HepG2 (cell line): ENCODE data around the gene SH3BP5. TPM values are rescaled to one million over a fixed set of nuclear protein-coding genes. Genes with fewer than 3 reads are reported as not detected.

Experiments
- ADNP ChIP-seq: sonication (generic); formaldehyde crosslinking; IDR thresholded peaks from 2 replicates; pipeline ENCODE4 v1.4.0; 2020; ENCODE audit warnings: missing genetic modification reagents
- MIER2 ChIP-seq: IDR thresholded peaks from 2 replicates; pipeline ENCODE4 v1.6.1; 2016; ENCODE audit warnings: missing biosample characterization, missing genetic modification reagents
- NFRKB ChIP-seq: fragments of 450-650 bp; IDR thresholded peaks from 2 replicates; pipeline ENCODE4 v1.6.1; 2017
- NONO ChIP-seq, 2 experiments: fragments of 450-650 bp in 1 of 2; sonication (generic) in 1 of 2; formaldehyde crosslinking in 1 of 2; IDR thresholded peaks in 1 of 2; conservative IDR thresholded peaks in 1 of 2; 2 replicates each; pipeline versions ENCODE4 v1.6.1 to v1.8.0; 2017 to 2022; ENCODE audit warnings: mild to moderate bottlenecking in 1 of 2, missing genetic modification reagents in 1 of 2, moderate library complexity in 1 of 2
- RARG ChIP-seq: sonication (generic); formaldehyde crosslinking; IDR thresholded peaks from 2 replicates; pipeline ENCODE4 v1.4.0; 2020; ENCODE audit warnings: low read depth, mild to moderate bottlenecking, missing genetic modification reagents
- ZNF24 ChIP-seq: fragments of 450-650 bp; IDR thresholded peaks from 2 replicates; pipeline ENCODE4 v1.6.1; 2017; ENCODE audit warnings: antibody characterized with exemption, mild to moderate bottlenecking
- ZNF318 ChIP-seq: sonication (generic); formaldehyde crosslinking; IDR thresholded peaks from 2 replicates; pipeline ENCODE4 v1.4.0; 2020; ENCODE audit warnings: mild to moderate bottlenecking, missing genetic modification reagents
- ZNF724P ChIP-seq: sonication (generic); formaldehyde crosslinking; IDR thresholded peaks from 2 replicates; pipeline ENCODE4 v1.8.0; 2022; ENCODE audit warnings: missing genetic modification reagents, borderline replicate concordance
- ZSCAN31 ChIP-seq: sonication (generic); formaldehyde crosslinking; IDR thresholded peaks from 2 replicates; pipeline ENCODE4 v1.5.0; 2020; ENCODE audit warnings: low read depth, mild to moderate bottlenecking, missing genetic modification reagents
- polyA plus RNA-seq, 8 experiments: library from polyadenylated mRNA; depleted of rRNA in 3 of 8; stranded (reverse) in 7 of 8; unstranded in 1 of 8; fragments of >200 nt; fragmentation: Illumina TruSeq in 4 of 8; extraction: Trizol in 4 of 8; gene quantifications; 2 replicates each; pipeline versions ENCODE4 v1.2.1 to v1.2.3, GENCODE V29; 2011 to 2016; ENCODE audit warnings: low read depth in 4 of 8, missing spikeins in 1 of 8, mixed read lengths in 1 of 8; ENCODE audit not compliant: insufficient read depth in 1 of 8
- total RNA-seq, 5 experiments: library from RNA; depleted of rRNA; stranded (reverse); fragments of >200 nt; fragmentation: Illumina TruSeq; extraction: Trizol; gene quantifications; 2 replicates each; pipeline ENCODE4 v1.2.3, GENCODE V29; 2016; ENCODE audit warnings: low read depth in 1 of 5
- TF ChIP-seq, protein P1 (sequence below): sonication (generic); formaldehyde crosslinking; IDR thresholded peaks from 2 replicates; pipeline ENCODE4 v1.5.0; 2020; ENCODE audit warnings: missing genetic modification reagents
- TF ChIP-seq, protein P2 (sequence below): sonication (generic); formaldehyde crosslinking; IDR thresholded peaks from 2 replicates; pipeline ENCODE4 v1.5.1; 2020; ENCODE audit warnings: mild to moderate bottlenecking, missing genetic modification reagents

SH3BP5 gene
- total and polyA plus RNA-seq, 2 of the 13 experiments (the other 11 are each of a cell fraction or from before 2014, with no cell fraction given): 0.09 to 0.16 TPM

DNA sequence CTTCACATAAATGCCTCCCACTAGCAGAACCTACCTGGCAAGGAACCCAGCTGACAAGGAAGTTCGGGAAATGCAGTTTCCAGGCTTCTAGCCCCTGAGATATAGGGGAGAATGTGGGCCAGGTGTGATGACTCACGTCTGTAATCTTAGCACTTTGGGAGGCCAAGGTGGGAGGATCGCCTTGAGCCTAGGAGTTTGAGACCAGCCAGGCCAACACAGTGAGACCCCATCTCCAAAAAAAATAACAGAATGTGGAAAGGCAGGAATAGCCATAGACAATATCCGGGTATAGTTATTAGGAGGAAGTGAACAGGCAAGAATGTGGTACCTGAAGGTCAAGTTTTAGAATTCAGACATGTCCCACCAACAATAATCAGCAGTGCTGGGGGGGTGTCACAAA is 40.5 kb upstream of the SH3BP5 start (continued):
- TF ChIP-seq ZNF318 (CRISPR knock-in tag) (no peak), ZNF724P (CRISPR knock-in tag) (no peak), ZNF24 (no peak), NONO (IDR thresholded peaks at IDR 0.05) (no peak), NONO (CRISPR knock-in tag; conservative IDR thresholded peaks at IDR 0.05) (no peak), ADNP (CRISPR knock-in tag) (no peak), NFRKB (no peak), ZSCAN31 (CRISPR knock-in tag) (no peak), RARG (CRISPR knock-in tag) (no peak), MIER2 (CRISPR knock-in tag) (no peak)
- TF ChIP-seq, protein P1, sequence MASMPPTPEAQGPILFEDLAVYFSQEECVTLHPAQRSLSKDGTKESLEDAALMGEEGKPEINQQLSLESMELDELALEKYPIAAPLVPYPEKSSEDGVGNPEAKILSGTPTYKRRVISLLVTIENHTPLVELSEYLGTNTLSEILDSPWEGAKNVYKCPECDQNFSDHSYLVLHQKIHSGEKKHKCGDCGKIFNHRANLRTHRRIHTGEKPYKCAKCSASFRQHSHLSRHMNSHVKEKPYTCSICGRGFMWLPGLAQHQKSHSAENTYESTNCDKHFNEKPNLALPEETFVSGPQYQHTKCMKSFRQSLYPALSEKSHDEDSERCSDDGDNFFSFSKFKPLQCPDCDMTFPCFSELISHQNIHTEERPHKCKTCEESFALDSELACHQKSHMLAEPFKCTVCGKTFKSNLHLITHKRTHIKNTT: no peak
- TF ChIP-seq, protein P2, sequence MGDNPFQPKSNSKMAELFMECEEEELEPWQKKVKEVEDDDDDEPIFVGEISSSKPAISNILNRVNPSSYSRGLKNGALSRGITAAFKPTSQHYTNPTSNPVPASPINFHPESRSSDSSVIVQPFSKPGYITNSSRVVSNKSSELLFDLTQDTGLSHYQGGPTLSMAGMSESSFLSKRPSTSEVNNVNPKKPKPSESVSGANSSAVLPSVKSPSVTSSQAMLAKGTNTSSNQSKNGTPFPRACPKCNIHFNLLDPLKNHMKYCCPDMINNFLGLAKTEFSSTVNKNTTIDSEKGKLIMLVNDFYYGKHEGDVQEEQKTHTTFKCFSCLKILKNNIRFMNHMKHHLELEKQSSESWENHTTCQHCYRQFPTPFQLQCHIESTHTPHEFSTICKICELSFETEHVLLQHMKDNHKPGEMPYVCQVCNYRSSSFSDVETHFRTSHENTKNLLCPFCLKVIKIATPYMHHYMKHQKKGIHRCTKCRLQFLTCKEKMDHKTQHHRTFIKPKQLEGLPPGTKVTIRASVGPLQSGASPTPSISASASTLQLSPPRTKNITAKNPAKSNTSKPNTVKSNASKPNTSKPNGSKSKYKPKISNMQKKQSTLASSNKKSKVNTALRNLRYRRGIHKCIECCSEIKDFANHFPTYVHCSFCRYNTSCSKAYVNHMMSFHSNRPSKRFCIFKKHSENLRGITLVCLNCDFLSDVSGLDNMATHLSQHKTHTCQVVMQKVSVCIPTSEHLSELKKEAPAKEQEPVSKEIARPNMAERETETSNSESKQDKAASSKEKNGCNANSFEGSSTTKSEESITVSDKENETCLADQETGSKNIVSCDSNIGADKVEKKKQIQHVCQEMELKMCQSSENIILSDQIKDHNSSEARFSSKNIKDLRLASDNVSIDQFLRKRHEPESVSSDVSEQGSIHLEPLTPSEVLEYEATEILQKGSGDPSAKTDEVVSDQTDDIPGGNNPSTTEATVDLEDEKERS: no peak
